ENCODE results near the gene NEURL3. TPM values are rescaled to one million over a fixed set of nuclear protein-coding genes. Genes with fewer than 3 reads are reported as not detected.
"Not testable (repeated sequence)": the region's sequence is repeated elsewhere in the genome, so short reads cannot be mapped to it uniquely, and the experiment has no call there.

The NEURL3 gene
- total RNA-seq, 4 donors from 2014 or later: 0.56 TPM; not detected in 3

DNA sequence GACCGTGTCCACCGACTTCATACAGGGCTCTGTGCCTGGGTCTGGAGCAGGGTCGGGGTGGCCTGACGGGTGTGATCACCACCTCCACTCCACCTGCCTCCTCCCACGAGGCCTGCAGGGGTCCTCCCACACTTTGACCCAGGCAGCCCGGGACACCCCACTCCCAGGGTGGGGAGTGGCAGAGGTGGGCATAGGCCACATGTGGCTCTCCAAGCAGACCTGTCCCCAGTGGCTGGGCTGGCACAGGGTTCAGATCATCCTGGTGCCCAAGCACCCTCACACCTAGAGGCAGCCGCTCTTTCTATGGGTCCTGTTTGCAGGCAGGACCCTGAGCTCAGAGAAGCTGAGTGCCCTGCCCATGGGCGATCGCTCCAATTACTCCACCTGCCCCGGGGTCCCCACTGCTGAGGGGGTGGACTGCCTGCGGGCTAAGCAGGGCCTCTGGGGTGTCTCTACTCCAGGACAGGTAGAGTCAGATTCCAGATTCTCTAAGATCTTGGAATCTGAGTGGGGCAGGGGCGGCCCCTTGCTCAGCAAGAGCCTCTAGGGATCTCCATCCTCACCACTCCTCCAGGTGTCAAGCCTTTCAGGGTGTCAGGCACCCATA lies 1.4 kb downstream of the NEURL3 start:
- DNase-seq (ENCODE audit: low spot score) (no peak), ATAC-seq (ENCODE audit: low FRiP score) (no peak)
- TF ChIP-seq, protein P1, sequence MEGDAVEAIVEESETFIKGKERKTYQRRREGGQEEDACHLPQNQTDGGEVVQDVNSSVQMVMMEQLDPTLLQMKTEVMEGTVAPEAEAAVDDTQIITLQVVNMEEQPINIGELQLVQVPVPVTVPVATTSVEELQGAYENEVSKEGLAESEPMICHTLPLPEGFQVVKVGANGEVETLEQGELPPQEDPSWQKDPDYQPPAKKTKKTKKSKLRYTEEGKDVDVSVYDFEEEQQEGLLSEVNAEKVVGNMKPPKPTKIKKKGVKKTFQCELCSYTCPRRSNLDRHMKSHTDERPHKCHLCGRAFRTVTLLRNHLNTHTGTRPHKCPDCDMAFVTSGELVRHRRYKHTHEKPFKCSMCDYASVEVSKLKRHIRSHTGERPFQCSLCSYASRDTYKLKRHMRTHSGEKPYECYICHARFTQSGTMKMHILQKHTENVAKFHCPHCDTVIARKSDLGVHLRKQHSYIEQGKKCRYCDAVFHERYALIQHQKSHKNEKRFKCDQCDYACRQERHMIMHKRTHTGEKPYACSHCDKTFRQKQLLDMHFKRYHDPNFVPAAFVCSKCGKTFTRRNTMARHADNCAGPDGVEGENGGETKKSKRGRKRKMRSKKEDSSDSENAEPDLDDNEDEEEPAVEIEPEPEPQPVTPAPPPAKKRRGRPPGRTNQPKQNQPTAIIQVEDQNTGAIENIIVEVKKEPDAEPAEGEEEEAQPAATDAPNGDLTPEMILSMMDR (IDR thresholded peaks at IDR 0.05): no peak

DNA sequence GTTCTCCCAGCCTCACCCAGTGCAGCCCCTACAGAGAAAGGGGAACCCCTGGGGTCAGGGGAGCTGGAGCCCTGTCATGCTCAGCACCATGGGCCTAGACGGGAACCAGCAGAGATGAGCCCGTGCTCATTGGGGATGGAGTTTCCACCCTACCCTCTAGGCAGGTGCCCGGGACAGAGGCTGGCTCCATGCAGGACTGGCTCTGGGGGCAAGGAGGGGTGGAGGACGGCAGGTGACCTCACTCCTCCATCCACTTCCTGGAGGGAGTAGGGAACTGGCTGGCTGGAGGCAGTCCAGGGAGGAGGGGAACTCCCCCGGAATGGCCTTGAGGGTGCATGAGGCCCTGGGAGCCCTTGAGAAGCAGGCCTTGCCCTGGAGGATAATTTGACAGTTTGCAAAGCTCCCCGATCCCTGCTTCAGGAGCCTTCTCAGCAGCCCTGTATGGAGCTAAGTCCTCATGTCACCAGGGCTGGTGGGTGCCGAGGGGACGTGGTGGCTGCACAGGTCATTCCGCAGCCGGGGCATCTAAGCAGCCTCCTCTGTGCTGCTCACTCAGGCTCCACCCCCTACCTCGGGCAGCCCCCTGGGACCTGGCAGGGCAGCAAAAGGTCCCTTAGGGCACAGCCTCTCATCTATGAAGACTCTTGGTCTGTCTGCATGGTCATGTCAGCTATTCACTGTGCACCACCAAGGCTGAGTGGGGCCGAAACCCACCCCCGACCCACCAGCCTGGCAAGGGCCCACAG lies 2.1 kb downstream of the NEURL3 start:
- DNase-seq (ENCODE audit: low spot score) (no peak), ATAC-seq (ENCODE audit: low FRiP score) (no peak)
- TF ChIP-seq, protein P1 (IDR thresholded peaks at IDR 0.05): no peak

DNA sequence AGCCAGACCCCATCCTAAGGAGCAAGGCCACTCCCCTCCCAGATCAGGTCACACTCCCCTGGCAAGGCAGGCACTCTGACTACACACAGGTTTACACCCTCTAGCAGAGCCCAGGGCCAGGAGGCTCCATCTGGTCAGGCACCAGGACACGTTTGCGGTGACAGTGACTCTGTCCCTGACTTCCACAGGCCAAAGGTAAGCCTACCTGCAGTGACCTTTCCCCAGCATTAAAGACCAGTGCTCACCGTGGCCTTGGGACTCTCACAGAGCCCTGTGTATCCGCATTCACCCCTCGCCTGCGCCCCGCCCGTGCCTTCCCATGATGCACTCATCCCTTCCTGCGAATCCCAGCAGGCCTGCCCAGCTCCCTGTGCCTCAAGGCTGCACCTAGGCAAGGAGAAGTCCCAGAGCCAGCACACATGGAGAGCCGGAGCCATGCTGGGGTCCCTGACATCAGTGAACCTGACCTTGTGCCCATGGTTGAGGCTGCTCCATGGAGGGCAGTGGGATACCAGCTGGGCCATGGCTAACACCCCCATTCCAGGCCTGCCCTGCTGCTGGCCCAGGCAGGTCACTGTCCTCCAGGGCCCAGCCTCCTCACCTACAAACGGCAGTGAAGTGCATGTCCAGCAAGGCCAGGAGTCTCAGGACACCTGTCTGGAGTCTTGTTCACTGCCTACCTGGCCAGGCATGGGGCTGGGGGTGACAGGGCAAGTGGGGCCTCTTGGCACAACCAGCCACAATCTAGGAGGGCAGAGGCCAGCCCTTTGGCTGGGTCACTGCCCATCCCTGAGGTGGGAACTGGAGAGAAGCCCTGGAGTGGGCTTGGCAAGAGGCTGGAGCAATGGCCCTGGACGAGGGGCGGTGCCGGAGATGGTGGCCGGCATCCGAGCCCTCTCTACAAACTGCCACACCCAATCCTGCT lies 3.0 kb downstream of the NEURL3 start:
- ATAC-seq (ENCODE audit: low FRiP score): no peak
- DNase-seq (ENCODE audit: low spot score): no peak
- TF ChIP-seq, protein P1 (IDR thresholded peaks at IDR 0.05): no peak

DNA sequence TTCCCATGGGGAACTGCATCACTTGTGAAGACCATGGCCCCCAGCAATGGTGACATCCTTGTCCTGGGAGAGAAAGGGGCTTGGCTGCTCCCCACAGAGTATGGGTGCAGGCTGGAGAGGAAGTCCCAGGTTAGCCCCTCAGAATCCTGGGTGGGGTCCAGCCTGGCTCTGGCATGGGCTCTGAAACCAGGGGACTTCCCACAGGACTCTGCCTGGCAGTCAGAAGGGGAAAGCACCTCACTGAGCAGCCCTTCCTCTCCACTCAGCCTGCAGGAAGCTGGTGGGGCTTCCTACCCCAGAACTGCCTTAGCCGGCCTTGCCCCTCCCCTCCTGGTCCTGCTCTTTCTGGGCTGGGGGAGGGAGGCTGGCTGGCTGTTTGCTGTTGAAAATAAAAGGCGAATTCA lies 3.7 kb downstream of the NEURL3 start:
- DNase-seq (ENCODE audit: low spot score): no peak
- TF ChIP-seq, protein P1 (IDR thresholded peaks at IDR 0.05): no peak
- no peak for ATAC-seq (ENCODE audit: low FRiP score)

GRCh38 chr2:96500385-96501066 lies 4.6 kb downstream of the NEURL3 start:
- no peak for DNase-seq (ENCODE audit: low spot score)
- TF ChIP-seq, protein P1 (IDR thresholded peaks at IDR 0.05): no peak
- no peak for ATAC-seq (ENCODE audit: low FRiP score)

GRCh38 chr2:96499061-96499960 lies 5.8 kb downstream of the NEURL3 start:
- TF ChIP-seq, protein P1 (IDR thresholded peaks at IDR 0.05): no peak
- no peak for DNase-seq (ENCODE audit: low spot score)
- ATAC-seq (ENCODE audit: low FRiP score): no peak

DNA sequence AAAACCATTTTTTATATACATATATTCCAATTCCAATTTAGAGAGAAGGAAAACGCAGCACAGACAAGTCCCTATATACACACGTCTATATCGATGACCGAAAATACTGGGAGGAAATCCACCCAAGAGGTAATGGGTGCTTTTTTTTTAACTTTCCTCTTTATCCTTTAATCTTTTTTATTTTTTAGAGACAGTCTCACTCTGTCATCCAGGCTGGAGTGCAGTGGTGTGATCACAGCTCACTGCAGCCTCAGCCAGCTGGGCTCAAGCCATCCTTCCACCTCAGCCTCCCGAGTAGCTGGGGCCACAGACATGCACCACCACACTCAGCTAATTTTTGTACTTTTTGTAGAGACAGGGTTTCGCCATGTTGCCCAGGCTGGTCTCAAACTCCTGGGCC lies 6.5 kb downstream of the NEURL3 start:
- not testable (repeated sequence) for DNase-seq (ENCODE audit: low spot score); ATAC-seq (ENCODE audit: low FRiP score)
